ENCODE measurements around the gene SH3PXD2A. TPM values are rescaled to one million over a fixed set of nuclear protein-coding genes. Genes with fewer than 3 reads are reported as not detected.

SH3PXD2A gene
- total RNA-seq, 1 donor from 2014 or later, result 2.3 TPM

DNA sequence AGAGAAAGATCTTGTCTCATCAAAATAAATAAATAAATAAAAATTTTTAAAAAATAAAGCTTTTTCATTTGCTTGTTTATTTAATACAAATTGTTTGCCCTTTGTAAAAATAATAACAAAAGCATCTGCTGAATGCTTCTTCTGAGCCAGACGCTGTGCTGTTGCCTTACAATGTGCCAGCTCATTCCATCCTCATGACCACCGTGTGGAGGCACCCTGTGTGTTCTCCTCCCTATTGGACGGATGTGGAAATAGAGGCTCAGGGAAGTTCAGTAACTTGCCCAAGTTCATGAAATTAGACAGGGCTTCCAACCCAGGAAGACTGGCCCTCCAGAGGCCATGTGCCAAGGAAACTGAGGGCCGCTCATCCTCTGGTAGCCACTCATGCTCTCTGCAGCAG, 120.6 kb downstream of the SH3PXD2A start:
- Histone ChIP-seq H3K4me1 (peaks cover 11% of the 10 kb centered on the region), H3K27ac (no peak overlapping the region), H3K4me3 (no peak overlapping the region), H3K9me3 (ENCODE audit: low read depth) (no peaks in the 10 kb centered on the region), H2AFZ (replicated peaks) (no peak overlapping the region), H3K9ac (no peak overlapping the region), H3K4me2 (no peak overlapping the region), H4K20me1 (ENCODE audit: low read depth) (no peaks in the 10 kb centered on the region), H3K79me2 (ENCODE audit: low read depth) (no peaks in the 10 kb centered on the region), H3K27me3 (no peaks in the 10 kb centered on the region), H3K36me3 (no peaks in the 10 kb centered on the region), H3F3A (ENCODE audit: low read depth) (peaks cover 7% of the 10 kb centered on the region)
- DNase-seq (ENCODE audit: low spot score), result no peak
- no peak overlapping the region for H3K4me3 Mint-ChIP-seq
- H3K9me3 Mint-ChIP-seq, result no peaks in the 10 kb centered on the region
- peaks cover 37% of the 10 kb centered on the region for H3K4me1 Mint-ChIP-seq
- TF ChIP-seq EZH2 (IDR thresholded peaks at IDR 0.05), result no peak
- TF ChIP-seq EZH2phosphoT487 (IDR thresholded peaks at IDR 0.05), result no peak
- TF ChIP-seq, protein P1, sequence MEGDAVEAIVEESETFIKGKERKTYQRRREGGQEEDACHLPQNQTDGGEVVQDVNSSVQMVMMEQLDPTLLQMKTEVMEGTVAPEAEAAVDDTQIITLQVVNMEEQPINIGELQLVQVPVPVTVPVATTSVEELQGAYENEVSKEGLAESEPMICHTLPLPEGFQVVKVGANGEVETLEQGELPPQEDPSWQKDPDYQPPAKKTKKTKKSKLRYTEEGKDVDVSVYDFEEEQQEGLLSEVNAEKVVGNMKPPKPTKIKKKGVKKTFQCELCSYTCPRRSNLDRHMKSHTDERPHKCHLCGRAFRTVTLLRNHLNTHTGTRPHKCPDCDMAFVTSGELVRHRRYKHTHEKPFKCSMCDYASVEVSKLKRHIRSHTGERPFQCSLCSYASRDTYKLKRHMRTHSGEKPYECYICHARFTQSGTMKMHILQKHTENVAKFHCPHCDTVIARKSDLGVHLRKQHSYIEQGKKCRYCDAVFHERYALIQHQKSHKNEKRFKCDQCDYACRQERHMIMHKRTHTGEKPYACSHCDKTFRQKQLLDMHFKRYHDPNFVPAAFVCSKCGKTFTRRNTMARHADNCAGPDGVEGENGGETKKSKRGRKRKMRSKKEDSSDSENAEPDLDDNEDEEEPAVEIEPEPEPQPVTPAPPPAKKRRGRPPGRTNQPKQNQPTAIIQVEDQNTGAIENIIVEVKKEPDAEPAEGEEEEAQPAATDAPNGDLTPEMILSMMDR (IDR thresholded peaks at IDR 0.05), result no peak
- H3K36me3 Mint-ChIP-seq, result peaks cover 3% of the 10 kb centered on the region
- no peak overlapping the region for H3K27ac Mint-ChIP-seq
- H3K27me3 Mint-ChIP-seq (ENCODE audit: insufficient read depth, low read depth), result peaks cover 3% of the 10 kb centered on the region

DNA sequence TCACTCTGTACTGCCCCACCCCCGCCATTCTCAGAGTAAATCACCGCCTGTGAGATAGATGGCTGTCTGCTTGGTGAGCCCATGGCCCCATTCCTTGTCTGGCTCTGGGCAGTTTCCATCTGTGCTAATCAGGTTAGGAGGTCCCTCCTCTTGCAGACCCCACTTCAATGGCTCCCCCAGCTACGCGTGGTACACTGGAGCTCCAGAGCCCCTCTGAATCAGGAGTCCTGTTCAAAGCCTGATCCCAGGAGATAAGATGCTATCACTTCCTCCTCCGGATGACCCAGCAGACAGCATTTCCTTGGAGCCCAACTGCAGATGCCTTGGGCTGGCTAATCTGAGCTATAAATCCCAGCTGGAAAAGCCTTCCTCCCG, 122.3 kb downstream of the SH3PXD2A start:
- no peaks in the 10 kb centered on the region for H3K36me3 ChIP-seq
- Mint-ChIP-seq H3K27me3 (ENCODE audit: insufficient read depth, low read depth) (peaks cover 3% of the 10 kb centered on the region), H3K36me3 (peaks cover 3% of the 10 kb centered on the region), H3K4me3 (no peak overlapping the region), H3K4me1 (peaks cover 24% of the 10 kb centered on the region), H3K9me3 (no peaks in the 10 kb centered on the region), H3K27ac (no peak overlapping the region)
- H3K79me2 ChIP-seq (ENCODE audit: low read depth), result no peaks in the 10 kb centered on the region
- no peaks in the 10 kb centered on the region for H3F3A ChIP-seq (ENCODE audit: low read depth)
- H3K4me3 ChIP-seq, result no peak overlapping the region
- H3K9ac ChIP-seq, result no peak overlapping the region
- H3K27me3 ChIP-seq, result no peaks in the 10 kb centered on the region
- H3K9me3 ChIP-seq (ENCODE audit: low read depth), result no peaks in the 10 kb centered on the region
- no peak overlapping the region for H3K27ac ChIP-seq
- TF ChIP-seq EZH2 (IDR thresholded peaks at IDR 0.05) (no peak), EZH2phosphoT487 (IDR thresholded peaks at IDR 0.05) (no peak)
- TF ChIP-seq, protein P1 (IDR thresholded peaks at IDR 0.05), result no peak
- no peak overlapping the region for H2AFZ ChIP-seq (replicated peaks)
- H3K4me2 ChIP-seq, result no peak overlapping the region
- no peaks in the 10 kb centered on the region for H4K20me1 ChIP-seq (ENCODE audit: low read depth)
- no peaks in the 10 kb centered on the region for H3K4me1 ChIP-seq
- no peak for DNase-seq (ENCODE audit: low spot score)

DNA sequence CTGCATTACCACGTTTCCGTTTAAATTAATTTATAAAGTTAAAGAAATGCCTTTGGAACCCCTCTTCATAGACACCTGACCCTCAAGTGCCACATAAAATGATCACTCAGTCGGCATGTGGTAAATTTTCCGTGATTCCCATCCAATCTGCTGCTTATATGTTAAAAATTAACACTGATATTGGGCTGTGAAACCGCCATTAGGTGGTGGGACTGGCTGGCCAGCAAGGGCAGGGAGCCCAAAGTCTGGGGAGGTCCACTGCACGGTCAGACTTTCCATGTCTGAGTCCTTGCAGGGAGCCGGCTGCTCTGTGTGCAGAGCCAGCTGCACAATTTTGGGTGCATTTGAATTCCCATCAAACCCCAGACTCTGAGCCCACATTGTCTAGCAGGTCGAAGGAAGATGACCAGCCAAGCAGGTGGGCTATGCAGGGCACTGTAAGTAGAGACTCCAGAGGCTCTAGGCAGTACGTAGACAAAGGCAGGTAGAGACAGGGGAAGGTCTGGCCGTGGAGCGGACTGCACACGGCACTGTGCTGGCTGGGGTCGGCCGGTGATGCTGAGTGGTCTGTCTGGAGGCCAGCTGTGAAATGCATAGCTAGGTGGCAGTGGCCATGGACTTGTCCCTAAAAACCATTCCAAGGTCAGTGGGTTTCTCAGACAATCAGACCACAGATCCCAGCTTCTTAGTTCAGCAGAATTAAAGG, 122.9 kb downstream of the SH3PXD2A start:
- no peaks in the 10 kb centered on the region for H3K9me3 ChIP-seq (ENCODE audit: low read depth)
- H3K27ac Mint-ChIP-seq, result no peak overlapping the region

More for the DNA sequence above, 122.9 kb downstream of the SH3PXD2A start:
- H3K4me1 Mint-ChIP-seq, result peaks cover 21% of the 10 kb centered on the region
- H3K4me2 ChIP-seq, result no peak overlapping the region
- H3K36me3 Mint-ChIP-seq, result peaks cover 3% of the 10 kb centered on the region
- no peaks in the 10 kb centered on the region for H3F3A ChIP-seq (ENCODE audit: low read depth)
- H3K27me3 Mint-ChIP-seq (ENCODE audit: insufficient read depth, low read depth), result peaks cover 2% of the 10 kb centered on the region
- no peak overlapping the region for H3K4me3 ChIP-seq
- no peaks in the 10 kb centered on the region for H3K9me3 Mint-ChIP-seq
- no peak overlapping the region for H3K9ac ChIP-seq
- no peaks in the 10 kb centered on the region for H3K79me2 ChIP-seq (ENCODE audit: low read depth)
- H3K27me3 ChIP-seq, result no peaks in the 10 kb centered on the region
- TF ChIP-seq, protein P1 (IDR thresholded peaks at IDR 0.05), result no peak
- TF ChIP-seq EZH2 (IDR thresholded peaks at IDR 0.05) (no peak), EZH2phosphoT487 (IDR thresholded peaks at IDR 0.05) (no peak)
- no peak overlapping the region for H3K27ac ChIP-seq
- no peak overlapping the region for H2AFZ ChIP-seq (replicated peaks)
- H3K36me3 ChIP-seq, result no peaks in the 10 kb centered on the region
- H3K4me1 ChIP-seq, result no peaks in the 10 kb centered on the region
- no peak overlapping the region for H3K4me3 Mint-ChIP-seq
- DNase-seq (ENCODE audit: low spot score), result no peak
- H4K20me1 ChIP-seq (ENCODE audit: low read depth), result no peaks in the 10 kb centered on the region

Data from neural progenitor cell (in vitro differentiated cells).